CD4-positive, alpha-beta T cell treated with Interleukin-12 subunit alpha and Interleukin-12 subunit beta, for 1 hour (primary cell): Measurements from ENCODE around the gene FBXO22.
"Not testable (repeated sequence)": the region's sequence is repeated elsewhere in the genome, so short reads cannot be mapped to it uniquely, and the experiment has no call there.

Source experiments
- DNase-seq: peaks from one replicate; pipeline ENCODE4 v3.0.0-alpha.2; 2020

The FBXO22 gene

GRCh38 chr15:75903331-75904239, at the start of gene FBXO22:
TSS of gene FBXO22 (plus strand) at chr15:75903878. CDS start at chr15:75903964, 86 bp downstream.
- DNase-seq: peak; percentile 90

GRCh38 chr15:75857886-75858285, 45.8 kb upstream of the FBXO22 start:
- DNase-seq: no peak

- no peak for DNase-seq
Observed at GRCh38 chr15:75861750-75862402, 41.8 kb upstream of the FBXO22 start.

GRCh38 chr15:75862796-75863195, 40.9 kb upstream of the FBXO22 start:
- DNase-seq: no peak

- no peak for DNase-seq
Observed at GRCh38 chr15:75864213-75865059, 39.2 kb upstream of the FBXO22 start.

GRCh38 chr15:75866045-75866444, 37.6 kb upstream of the FBXO22 start:
- not testable (repeated sequence) for DNase-seq

DNA sequence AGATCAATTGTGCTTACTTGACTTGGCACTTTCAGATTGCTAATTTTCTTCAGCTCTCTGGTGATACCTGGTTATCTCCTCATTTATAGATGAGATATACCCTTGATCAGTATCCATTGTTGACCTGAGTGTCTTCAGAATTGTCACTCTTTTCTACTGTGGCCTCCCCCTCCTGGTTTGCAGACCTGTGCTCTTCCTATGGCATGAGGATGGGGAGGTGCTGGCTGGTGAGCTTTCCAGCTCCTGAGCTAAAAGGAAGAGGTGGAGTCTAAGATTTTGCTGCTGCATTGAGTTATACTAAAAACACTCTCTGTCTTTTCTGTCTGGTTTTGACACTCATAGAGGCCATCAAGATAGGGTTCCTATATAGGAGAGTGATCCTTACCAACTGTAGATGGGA, 36.8 kb upstream of the FBXO22 start:
- DNase-seq: no peak

DNA sequence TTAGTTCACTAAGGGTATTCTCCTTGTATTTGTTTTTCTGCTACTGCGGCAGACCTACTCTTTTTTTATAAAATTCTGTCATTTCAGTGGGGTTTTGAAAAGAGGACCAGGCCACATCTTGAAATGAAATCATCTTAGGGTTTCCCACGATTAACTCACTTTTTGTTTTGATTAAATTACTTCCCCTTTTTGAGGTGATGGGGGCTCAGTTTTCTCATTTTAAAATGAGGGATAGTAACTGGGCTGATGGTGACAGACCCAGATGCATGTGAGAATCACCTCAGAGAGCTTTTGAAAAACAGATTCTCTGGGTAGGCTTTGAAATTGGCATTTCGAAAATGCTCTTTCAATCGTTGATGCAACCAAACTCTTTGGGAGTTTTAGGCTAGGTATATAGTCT, 36.2 kb upstream of the FBXO22 start:
- no peak for DNase-seq

- DNase-seq: no peak
Observed at GRCh38 chr15:75868019-75868418, 35.7 kb upstream of the FBXO22 start.

DNA sequence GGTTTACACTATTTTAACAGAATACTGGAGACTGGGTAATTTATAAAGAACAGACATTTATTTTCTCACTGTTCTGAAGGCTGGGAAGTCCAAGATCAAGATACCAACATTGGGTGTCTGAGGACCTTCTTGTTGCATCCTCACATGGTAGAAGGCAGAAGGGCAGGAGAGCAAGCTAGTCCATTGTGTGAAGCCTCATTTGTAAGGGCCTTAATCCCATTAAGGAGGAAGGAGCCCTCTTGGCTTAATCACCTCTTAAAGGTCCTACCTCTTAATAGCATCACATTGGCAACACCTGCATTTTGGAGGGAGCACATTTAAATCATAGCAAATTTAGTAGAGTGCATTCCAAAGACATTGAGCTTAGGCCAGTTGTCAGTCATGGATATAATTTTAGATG, 34.2 kb upstream of the FBXO22 start:
- DNase-seq: no peak

- DNase-seq: not testable (repeated sequence)
Observed at GRCh38 chr15:75871589-75871988, 32.1 kb upstream of the FBXO22 start.

DNA sequence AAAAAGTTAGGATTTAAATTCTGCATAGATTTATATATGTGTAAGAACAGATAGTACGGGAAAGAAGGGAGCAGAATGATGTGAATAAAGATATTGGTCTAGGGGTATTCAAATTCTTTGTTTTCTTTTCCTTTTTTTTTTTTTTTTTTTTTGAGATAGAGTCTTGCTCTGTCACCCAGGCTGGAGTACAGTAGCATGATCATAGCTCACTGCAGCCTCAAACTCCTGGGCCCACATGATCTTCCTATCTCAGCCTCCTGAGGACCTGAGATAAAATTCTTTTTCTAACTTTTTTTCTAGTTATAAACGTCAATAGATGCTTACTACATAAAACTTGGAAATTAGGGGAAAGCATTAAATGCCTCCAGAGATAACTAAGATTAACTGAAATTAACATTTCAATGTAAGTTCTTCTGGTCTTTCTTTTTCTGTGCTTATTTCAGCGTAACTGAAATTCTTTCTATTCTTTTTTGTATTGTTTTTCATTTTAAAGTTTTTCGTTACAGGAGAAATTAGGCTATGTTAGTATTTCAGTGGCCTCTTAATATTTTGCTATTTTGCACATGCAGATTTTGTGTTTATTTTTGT, 31.2 kb upstream of the FBXO22 start:
- no peak for DNase-seq

GRCh38 chr15:75884041-75884440, 19.6 kb upstream of the FBXO22 start:
- no peak for DNase-seq

- no peak for DNase-seq
Observed at GRCh38 chr15:75887178-75887577, 16.5 kb upstream of the FBXO22 start.

GRCh38 chr15:75891895-75892294, 11.8 kb upstream of the FBXO22 start:
- no peak for DNase-seq

DNA sequence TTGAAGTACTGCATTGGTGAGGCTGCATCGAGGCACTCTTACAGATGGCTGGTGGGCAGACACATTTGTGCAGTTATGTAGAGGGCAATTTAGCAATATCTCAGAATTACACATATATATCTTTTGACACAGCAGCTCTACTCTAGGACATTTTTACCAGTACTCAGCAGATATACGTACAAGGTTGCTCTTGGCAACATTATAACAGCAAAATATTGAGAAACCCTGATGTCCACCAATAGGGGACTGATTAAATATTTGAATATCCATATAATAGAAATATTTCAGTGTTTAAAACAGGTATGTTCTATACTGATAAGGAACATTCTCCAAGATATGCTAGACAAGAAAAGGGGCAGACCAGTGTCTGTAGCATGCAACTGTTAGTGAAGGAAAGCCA, 7.9 kb upstream of the FBXO22 start:
- DNase-seq: no peak

GRCh38 chr15:75900577-75900976, 3.1 kb upstream of the FBXO22 start:
- no peak for DNase-seq

DNA sequence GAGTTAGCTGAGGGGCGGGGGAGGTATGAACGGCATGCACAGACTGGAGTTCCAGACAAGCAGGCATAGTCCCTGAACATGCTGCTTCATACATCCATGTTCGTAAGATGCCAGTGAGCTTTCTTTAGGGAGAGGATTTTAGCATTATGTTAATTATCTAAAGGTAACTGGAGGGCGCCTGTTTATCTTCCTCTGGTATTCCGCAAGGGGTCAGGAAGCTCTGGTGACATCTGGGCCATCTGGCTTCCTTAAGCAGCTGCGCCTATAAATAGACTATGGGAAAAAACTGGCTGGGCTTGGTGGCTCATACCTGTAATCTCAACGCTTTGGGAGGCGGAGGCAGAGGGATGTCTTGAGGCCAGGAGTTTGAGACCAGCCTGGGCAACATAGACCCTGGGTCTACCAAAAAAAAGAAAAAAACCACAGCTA, 1.5 kb upstream of the FBXO22 start:
- no peak for DNase-seq

- DNase-seq: no peak
Observed at GRCh38 chr15:75905231-75905630, 1.6 kb downstream of the FBXO22 start.

GRCh38 chr15:75910355-75910754, 6.7 kb downstream of the FBXO22 start:
- DNase-seq: not testable (repeated sequence)

DNA sequence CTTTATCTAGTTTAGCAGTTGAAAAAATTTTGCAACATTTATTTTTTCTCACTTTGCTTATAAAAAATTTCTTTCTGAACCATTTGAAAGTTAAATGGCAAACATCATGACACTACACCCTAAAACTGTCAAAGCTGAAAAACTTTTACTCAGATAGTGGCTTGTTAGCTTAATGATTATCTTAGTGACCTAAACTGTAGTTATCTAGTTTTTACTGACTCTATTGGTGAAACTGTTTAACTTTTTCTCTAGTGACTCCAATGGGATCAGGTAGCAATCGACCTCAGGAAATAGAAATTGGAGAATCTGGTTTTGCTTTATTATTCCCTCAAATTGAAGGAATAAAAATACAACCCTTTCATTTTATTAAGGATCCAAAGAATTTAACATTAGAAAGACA, 13.3 kb downstream of the FBXO22 start:
- no peak for DNase-seq

GRCh38 chr15:75918135-75918534, 14.5 kb downstream of the FBXO22 start:
- DNase-seq: no peak

- DNase-seq: no peak
Observed at GRCh38 chr15:75920079-75920478, 16.4 kb downstream of the FBXO22 start.
